GM12874 (cell line): ENCODE results near the gene SSBP3.

Experiments
- TF ChIP-seq, protein P1 (sequence below): IDR thresholded peaks from 2 replicates; pipeline ENCODE4 v1.5.1; 2011; ENCODE audit warnings: low read depth, mild to moderate bottlenecking, control low read depth, low read length, moderate library complexity; ENCODE audit not compliant: insufficient read depth

Gene SSBP3

GRCh38 chr1:54348700-54349021 is 57.5 kb downstream of the SSBP3 start:
- TF ChIP-seq, protein P1, sequence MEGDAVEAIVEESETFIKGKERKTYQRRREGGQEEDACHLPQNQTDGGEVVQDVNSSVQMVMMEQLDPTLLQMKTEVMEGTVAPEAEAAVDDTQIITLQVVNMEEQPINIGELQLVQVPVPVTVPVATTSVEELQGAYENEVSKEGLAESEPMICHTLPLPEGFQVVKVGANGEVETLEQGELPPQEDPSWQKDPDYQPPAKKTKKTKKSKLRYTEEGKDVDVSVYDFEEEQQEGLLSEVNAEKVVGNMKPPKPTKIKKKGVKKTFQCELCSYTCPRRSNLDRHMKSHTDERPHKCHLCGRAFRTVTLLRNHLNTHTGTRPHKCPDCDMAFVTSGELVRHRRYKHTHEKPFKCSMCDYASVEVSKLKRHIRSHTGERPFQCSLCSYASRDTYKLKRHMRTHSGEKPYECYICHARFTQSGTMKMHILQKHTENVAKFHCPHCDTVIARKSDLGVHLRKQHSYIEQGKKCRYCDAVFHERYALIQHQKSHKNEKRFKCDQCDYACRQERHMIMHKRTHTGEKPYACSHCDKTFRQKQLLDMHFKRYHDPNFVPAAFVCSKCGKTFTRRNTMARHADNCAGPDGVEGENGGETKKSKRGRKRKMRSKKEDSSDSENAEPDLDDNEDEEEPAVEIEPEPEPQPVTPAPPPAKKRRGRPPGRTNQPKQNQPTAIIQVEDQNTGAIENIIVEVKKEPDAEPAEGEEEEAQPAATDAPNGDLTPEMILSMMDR: no peak

- TF ChIP-seq, protein P1: no peak
Observed at GRCh38 chr1:54347955-54348699, 58.1 kb downstream of the SSBP3 start.

GRCh38 chr1:54347261-54347954 is 58.8 kb downstream of the SSBP3 start:
- TF ChIP-seq, protein P1: no peak

DNA sequence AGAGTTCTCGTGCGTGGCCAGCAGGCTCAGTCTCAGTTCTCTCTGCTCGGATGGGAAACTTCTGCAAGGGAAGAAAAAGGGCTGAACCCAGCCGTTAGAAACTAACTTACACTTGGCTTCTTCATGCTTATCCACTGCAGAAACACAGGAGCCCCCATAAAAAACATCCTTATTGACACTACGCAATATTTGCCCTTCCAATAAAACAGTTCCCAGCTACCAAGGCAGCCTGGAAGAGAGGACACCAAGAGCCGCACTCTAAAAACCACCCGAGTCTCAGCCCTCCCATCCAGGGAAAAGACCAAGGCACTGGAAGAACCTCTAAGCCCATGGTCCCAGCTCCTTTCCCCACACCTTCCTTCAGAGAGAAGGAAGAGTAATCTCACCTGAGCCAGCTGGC is 61.1 kb downstream of the SSBP3 start:
- TF ChIP-seq, protein P1: no peak

DNA sequence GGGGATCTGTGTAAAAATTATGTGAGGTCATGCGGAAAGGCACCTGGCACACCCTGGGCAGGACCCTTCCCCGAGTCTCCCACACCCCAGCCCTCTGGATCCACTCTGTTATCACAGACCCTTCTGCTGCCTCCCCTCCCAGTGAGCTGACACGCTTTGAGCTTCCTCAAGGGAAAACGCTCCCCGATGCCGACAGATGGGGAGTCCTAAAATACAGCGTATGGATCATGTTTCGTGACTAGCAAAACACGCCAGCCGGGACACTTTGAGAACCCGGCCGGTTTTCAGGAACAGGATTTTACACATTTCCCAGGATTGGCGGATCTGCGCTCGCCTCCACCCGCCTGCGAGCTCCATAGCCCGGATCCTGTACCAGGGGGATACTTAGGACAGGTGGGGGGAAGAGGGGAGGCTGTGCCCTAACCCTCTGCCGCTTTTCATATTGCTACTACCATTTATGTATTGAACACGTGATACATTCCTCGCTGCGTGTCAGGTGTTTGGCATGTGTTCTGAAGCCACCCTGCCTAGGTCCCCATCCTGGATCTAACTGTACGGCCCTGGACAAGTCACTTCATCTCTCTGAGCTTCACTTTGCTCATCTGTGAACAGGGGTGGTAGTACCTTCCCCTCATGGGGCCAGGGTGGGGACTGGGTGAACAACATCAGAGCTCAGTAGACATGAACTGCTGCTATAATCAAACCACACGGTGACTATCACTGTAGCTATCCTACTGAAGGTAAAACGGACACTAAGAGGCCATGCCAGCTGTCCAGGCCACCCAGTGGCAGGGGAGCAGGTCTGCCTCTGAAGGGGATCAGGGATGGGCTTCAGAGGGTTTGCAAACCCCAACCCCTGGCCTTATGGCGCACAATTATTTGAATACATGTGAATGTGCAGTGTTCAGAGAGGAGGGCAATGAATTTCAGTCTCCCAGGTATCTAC is 63.2 kb downstream of the SSBP3 start:
- TF ChIP-seq, protein P1: no peak

GRCh38 chr1:54342288-54342687 is 63.9 kb downstream of the SSBP3 start:
- TF ChIP-seq, protein P1: no peak

GRCh38 chr1:54341763-54342162 is 64.4 kb downstream of the SSBP3 start:
- TF ChIP-seq, protein P1: no peak
